HG03175 (cell line): ENCODE data around the gene TCF25.
"Not testable (repeated sequence)": the region's sequence is repeated elsewhere in the genome, so short reads cannot be mapped to it uniquely, and the experiment has no call there.

Experiments
- ATAC-seq: cut with Tn5 transposase; IDR thresholded peaks from one replicate; pipeline ENCODE4 v1.9.1; 2021; ENCODE audit warnings: mild to moderate bottlenecking, moderate library complexity; ENCODE audit not compliant: unreplicated experiment

Gene TCF25

GRCh38 chr16:89904606-89905510 lies 31.5 kb downstream of the TCF25 start:
- ATAC-seq: no peak

DNA sequence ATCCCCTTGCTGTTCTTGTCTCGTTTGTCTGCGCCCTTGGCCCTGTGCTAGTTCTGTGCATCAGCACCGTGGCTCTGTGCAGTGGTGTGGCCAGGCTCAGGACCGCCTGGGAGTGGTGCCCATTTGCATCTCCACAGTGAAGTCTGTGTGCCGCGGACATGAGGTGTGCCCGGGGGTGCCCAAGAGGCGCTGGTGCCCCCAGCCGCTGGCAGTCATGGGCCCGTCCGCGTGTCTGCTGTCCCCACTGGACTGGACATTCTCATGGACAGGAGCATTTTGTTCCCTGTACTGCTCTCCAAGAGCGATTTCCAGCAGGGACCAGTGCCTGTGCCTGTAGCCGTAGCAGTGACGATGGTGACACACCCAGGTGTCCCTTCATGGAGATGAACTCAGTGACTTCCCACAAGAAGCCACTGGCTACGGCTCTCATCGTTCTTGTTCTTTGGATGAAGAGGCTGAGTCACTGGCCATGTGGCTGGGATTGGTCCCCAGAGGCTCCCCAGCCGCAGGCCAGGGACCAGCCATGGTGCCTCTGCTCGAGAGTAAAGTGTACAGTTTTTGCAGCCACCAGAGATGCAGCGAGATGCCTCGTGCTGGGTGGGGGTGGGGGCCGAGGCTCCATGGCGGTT lies 32.2 kb downstream of the TCF25 start:
- no peak for ATAC-seq

GRCh38 chr16:89906140-89907025 lies 33.0 kb downstream of the TCF25 start:
- no peak for ATAC-seq

DNA sequence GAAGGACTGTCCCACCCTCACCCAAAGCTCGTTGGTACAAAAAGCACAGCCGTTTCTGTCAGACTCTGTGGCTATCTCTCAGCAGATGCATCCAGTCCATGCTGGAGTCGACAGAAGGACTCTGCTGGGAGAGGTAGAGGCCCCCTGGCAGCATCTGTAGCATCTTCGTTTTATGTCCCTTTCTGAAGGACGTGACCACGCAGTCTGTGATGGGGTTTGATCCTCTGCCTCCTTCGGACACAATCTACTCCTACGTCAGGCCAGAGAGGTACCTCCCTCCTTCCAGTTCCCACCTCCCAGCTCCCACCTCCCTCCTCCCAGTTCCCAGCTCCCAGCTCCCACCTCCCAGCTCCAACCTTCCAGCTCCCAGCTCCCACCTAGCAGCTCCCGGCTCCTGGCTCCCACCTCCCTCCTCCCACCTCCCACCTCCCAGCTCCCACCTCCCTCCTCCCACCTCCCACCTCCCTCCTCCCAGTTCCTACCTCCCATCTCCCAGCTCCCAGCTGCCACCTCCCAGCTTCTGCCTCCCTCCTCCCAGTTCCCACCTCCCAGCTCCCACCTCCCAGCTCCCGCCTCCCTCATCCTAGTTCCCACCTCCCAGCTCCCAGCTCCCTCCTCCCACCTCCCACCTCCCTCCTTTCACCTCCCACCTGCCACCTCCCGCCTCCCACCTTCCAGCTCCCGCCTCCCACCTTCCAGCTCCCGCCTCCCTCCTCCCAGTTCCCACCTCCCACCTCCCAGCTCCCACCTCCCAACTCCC lies 33.8 kb downstream of the TCF25 start:
- no peak for ATAC-seq

GRCh38 chr16:89908236-89908635 lies 34.8 kb downstream of the TCF25 start:
- ATAC-seq: no peak

DNA sequence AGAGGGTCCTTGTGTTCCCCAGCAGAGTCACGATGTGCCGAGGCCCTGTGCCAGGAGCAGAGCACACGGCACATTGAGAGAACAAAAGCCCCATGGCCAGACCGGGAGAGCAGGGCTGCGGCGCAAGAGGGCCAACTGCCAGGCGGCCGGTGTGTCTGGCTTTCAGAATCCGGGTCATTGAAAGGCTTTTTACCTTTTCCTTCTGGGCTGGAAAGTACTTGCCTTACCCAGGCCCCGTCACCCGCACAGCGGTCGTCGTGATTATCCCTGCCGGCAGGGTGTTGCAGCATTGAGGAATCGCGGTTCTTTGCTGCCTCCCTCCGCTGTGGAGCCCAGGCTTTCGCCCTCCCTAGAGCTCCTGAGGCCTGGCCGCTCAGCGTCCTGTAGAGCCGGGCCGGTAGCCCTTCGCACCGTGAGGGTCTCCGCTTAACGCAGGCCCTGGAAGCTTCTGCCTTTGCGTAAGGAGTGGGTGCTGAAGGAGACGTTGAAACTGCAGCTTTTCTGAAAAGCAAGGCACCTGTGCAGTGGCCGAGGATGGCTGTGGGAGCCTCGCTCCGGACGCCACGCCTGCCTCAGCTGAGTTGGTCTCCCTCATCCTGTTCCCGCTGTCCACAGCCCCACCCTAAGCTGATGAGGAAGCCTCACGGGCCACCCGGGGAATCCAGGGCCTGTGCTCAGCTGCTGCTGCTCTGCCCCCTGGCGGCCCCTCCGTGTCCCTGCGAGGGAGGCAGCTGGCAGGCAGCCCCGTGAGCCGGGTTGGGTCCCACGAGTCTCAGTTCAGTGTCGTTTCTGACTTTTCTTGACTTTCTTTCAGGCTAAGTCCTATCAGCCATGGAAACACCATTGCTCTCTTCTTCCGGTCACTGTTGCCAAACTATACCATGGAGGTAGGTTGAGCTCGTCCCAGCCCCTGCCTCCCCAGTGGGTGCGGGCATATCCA lies 36.7 kb downstream of the TCF25 start:
- ATAC-seq: peak; percentile 50

DNA sequence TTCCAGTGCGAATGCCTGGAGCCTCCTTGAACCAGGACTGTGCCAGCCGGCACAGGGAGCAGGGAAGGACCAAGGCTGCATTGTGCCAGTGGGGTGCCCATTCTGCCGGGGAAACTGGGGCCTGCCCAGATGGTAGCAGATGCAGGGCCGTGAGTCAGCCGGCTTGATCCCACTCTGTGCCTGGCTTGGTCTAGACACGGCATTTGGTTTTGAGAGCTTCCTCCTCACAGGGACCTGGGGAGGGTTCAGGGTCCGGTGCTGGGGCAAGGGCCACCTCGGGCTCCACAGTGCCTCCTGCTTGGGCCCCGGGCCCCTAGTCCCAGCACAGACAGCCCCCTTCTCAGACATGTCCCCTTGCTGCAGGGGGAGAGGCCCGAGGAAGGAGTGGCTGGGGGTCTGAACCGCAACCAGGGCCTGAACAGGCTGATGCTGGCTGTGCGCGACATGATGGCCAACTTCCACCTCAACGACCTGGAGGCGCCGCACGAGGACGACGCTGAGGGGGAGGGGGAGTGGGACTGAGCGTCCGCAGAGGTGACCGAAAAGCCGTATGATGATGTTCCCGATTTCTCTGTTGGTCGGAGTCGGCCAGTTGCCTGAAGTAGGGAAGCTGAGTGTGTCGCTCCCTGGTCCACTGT lies 37.4 kb downstream of the TCF25 start:
- no peak for ATAC-seq

DNA sequence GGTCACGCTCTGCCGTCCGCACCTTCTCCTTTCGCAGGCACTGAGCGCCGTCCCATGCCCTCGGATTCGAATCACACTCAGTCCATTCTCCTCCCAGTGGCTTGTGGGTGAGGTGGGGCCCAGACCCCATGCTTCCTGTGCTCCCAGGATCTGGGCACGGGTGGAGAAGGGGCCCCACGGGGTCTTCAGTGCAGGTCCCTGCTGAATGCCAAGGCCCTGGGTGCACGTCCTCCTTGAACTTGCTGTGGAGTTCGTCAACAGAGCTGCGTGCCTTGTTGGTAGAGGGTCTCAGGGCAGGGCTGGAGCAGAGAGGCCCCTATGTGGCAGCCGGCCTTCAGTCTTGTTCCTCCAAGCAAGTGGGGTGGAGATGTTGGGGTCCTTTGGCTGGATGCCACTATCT lies 38.0 kb downstream of the TCF25 start:
- no peak for ATAC-seq

DNA sequence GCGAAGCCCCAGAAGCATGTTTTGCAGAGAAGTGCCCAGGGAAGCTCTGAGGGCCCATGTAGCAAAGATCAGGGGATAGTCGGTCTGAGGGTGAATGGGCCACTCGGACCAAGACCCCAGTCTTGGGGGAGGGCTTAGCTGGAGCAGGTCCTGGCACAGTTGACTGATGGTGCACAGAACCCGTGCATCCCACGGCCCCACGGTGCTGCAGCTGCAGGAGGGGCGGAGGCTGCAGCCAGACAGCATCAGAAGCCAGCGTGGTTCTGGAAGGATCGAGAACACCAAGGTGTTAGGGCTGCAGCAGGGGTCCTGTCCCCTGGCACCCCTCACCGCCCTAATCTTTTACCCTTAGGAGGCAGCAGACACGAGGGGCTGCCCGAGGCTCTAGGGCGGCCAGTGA lies 38.8 kb downstream of the TCF25 start:
- no peak for ATAC-seq

DNA sequence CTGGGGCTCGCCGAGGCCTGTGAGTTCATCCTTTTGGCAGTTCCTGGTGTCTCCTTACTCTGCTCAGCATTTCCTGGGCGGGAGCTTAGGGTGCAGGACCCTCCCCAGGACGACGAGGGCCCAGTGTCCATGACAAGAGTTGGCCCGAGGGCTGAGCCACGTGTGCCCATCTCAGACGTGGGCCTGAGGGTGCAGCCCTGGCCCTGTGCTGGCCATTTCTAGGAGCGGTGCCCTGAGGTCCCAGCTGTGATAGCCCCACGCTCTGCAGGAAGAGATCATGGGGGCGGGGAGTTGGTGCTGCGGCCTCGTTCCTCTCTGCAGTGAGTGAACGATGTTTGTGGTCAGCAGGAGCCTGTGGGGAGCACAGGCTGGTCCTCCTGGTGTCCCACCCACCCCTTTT lies 39.2 kb downstream of the TCF25 start:
- no peak for ATAC-seq

DNA sequence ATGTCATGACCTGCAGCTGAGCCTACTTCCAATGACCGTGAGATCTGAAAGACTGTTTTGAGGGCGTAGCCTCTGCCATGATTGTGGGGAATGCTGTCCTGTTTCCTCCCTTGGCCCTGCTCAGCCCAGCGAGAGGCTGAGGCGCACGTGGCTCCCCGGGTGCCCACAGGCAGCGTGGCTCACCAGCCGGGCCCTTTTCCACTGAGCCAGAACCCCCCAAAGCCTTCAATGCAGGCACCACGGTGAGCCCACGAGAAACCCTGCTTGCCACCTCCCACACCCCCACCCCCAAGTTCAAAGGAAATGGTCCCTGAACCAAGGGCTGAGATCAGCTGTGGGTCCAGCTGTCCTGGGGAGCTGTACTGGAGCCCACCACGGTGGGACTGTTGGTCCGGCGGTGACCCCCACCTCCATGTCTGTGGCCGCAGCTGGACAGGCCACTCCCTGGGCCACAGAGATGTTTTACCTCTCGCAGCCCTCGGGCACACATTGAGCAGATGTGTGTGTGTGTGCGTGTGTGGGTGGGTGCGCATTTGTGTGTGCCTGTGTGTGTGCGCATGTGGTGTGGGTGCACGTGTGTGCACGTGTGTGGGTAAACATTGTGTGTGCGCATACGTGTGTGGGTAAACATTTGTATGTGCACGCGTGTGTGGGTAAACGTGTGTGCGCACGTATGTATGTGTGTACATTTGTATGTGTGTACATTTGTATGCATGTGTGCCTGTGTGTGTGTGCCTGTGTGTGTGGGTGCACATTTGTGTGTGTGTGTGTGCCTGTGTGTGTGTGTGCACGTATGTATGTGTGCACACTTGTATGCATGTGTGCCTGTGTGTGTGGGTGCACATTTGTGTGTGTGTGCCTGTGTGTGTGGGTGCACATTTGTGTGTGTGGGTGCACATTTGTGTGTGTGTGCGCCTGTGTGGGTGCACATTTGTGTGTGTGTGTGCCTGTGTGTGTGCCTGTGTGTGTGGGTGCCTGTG lies 40.3 kb downstream of the TCF25 start:
- ATAC-seq: no peak

DNA sequence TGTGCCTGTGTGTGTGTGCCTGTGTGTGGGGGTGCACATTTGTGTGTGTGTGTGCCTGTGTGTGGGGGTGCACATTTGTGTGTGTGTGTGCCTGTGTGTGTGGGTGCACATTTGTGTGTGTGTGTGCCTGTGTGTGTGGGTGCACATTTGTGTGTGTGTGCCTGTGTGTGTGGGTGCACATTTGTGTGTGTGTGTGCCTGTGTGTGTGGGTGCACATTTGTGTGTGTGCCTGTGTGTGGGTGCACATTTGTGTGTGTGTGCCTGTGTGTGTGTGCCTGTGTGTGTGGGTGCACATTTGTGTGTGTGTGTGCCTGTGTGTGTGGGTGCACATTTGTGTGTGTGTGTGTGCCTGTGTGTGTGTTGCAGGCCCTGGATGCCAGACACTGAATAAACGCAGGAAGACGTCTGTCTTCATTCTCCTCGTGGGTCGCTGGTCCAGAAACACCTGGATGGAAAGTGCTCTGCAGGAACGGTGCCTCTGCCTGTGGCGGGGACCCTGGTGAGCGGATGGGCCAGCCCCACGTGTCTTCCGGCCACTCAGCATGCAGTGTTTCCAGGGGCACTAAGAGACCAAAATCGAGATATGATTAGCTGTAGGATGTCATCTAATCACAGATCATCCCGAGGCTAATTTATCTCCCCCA lies 41.4 kb downstream of the TCF25 start:
- ATAC-seq: not testable (repeated sequence)

- ATAC-seq: no peak
Measured at GRCh38 chr16:89915303-89916232, 42.2 kb downstream of the TCF25 start.

GRCh38 chr16:89917773-89918452 lies 44.5 kb downstream of the TCF25 start:
- peak; percentile 81 for ATAC-seq

DNA sequence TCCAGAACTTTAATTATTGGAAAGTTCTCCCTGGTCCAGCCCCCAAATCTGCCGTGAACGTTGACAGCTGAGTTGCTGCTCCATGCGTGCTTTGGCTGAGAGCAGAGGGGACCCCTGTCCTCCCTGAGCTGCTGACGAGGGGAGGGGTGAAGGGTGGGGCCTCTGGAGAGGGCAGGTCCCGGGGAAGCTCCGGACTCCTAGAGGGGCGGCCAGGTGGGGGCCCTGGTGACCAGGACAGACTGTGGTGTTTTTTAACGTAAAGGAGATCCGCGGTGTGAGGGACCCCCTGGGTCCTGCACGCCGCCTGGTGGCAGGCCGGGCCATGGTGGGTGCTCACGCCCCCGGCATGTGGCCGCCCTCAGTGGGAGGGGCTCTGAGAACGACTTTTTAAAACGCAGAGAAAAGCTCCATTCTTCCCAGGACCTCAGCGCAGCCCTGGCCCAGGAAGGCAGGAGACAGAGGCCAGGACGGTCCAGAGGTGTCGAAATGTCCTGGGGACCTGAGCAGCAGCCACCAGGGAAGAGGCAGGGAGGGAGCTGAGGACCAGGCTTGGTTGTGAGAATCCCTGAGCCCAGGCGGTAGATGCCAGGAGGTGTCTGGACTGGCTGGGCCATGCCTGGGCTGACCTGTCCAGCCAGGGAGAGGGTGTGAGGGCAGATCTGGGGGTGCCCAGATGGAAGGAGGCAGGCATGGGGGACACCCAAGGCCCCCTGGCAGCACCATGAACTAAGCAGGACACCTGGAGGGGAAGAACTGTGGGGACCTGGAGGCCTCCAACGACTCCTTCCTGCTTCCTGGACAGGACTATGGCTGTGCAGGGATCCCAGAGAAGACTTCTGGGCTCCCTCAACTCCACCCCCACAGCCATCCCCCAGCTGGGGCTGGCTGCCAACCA lies 45.3 kb downstream of the TCF25 start, which contains the start of gene MC1R:
MC1R (plus strand) TSS at position 410 of the 895 bp plus-strand sequence; CDS start at position 807, 397 bp downstream.
- ATAC-seq: no peak
